NOMO-1 treated with DMSO at 0.1 percent for 48 hours (cell line): ENCODE measurements around the gene OR4E1.
A peak's percentile ranks its signal among the peaks of the same experiment; 100 is the strongest.
"Not testable (repeated sequence)": the region's sequence is repeated elsewhere in the genome, so short reads cannot be mapped to it uniquely, and the experiment has no call there.

Source experiments
- DNase-seq: peaks from one replicate; lab custom pipeline; 2025; ENCODE audit not compliant: unreplicated experiment; lab: John Stamatoyannopoulos, UW

The OR4E1 gene, protein sequence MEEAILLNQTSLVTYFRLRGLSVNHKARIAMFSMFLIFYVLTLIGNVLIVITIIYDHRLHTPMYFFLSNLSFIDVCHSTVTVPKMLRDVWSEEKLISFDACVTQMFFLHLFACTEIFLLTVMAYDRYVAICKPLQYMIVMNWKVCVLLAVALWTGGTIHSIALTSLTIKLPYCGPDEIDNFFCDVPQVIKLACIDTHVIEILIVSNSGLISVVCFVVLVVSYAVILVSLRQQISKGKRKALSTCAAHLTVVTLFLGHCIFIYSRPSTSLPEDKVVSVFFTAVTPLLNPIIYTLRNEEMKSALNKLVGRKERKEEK

DNA sequence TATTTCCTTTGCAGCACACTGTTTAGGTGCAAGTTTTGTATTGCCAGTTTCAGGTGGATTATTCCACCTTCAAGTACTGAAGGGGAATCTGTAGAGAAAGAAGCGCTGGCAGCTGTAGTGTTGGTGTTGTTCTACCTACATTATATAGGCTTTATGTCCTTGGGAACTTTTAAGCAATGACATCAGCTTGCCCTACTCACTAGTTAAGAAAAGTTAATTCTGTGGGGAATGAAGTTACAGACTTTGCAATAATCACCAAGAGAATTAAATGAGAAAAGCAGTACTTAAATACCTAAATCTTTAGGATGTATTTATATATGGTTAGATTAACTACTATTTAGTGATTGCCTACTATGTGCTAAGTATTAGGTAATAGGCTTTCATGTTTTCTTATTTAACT, at the start of gene OR4E1:
Gene OR4E1, minus strand, starts transcription at position 101 of the 400 bp plus-strand sequence. CDS start 2,883 bp downstream, outside the sequence.
- no peak for DNase-seq

DNA sequence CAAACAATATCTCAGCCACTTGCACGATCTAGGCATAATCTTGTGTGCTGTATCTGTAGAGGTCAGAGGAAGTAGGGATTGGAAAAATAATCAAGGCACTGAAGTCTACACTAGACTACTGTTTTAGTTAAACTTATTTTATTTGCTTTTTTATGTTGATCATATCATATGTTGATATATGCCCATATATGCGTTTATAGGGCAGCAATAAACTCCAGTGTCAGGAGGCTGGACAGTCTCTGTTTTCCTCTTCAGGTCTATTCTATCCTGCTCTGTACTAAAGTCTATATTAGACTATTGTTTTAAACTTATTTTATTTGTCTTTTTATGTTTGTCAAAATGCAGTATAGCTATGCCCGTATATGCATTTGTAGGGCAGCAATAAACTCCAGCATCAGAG, 47.9 kb upstream of the OR4E1 start:
- no peak for DNase-seq

DNA sequence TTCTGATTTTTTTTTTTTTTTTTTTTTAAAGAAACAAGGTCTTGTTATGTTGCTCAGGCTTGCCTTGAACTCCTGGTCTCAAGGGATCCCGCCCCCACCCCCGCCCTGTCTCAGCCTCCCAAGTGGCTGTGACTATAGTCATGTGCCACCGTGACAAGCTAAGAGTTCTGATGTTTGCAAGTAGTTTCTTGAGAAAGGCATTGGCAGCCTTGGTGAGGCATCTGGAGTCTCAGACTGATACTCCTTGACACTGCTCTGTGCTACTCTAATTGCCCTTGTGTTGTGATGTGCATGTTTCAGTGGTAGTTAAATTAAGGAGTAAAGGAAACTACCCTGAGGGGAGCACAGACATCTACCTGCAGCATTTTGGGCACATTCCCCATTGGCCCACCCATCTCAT, 46.2 kb upstream of the OR4E1 start:
- no peak for DNase-seq

DNA sequence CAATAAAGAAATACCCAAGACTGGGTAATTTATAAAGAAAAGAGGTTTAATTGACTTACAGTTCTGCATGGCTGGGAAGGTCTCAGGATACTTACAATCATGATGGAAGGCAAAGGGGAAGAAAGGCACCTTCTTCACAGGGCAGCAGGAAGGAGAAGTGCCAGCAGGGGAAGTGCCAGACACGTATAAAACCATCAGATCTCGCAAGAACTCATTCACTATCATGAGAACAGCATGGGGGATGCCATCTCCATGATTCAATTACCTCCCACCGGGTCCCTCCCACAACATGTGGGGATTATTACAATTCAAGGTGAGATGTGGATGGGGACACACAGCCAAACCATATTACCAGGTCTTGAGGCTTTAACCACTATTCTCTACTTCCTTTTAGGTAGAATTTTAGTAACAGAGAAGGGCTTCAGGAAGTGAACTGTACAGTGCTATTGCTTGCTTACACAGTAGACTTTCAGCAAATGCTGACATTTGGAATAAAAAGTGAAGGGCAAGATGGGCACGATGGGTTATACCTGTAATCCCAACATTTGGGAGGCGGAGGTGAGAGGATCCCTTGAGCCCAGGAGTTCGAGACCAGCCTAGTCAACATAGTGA, 40.8 kb upstream of the OR4E1 start:
- DNase-seq, result no peak

DNA sequence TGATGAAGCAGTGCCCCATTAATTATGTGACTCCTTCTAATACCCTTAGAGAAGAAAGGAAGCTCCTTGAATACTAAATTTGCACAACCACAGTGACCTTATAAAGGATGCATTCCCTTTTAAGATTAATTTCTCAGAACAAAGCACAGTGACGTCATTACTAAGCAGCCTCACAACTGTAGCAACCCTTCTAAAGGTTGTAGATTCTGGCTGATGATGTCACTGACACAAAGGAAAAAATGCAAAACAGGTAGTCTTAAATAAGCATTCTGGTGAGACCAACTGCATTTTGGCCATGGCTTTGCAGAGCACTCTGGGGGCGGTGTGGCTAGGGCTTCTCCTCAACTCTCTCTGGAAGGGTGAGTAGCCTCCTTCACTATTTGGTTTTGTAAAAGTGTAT, 38.4 kb upstream of the OR4E1 start:
- no peak for DNase-seq

DNA sequence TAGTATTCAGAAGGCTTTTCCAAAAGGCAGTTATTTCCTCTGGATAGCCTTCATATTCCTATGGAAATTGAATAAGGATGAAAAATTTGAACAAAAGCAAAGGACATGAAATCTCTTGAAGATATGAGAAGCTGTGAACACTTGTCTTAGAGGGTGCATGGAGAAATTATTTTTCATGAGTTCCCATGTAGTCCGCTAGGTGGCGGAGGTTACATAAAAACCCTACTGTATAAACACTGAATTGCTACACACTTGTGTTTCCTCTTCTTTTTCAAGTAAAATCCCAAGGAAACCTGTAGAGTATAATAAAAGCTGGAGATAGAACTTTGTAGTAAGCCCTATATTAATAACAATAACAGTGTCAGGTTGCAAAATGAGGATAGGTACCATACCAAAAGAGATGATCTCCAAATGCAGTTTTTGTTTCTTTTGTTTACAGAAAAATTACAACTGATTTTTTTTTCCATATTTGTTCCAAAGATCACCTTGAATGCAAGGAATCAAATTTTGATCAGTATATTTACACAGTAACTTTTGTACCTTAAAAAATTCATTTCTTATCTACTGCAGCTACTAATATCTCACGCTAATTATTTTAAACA, 37.8 kb upstream of the OR4E1 start:
- no peak for DNase-seq

DNA sequence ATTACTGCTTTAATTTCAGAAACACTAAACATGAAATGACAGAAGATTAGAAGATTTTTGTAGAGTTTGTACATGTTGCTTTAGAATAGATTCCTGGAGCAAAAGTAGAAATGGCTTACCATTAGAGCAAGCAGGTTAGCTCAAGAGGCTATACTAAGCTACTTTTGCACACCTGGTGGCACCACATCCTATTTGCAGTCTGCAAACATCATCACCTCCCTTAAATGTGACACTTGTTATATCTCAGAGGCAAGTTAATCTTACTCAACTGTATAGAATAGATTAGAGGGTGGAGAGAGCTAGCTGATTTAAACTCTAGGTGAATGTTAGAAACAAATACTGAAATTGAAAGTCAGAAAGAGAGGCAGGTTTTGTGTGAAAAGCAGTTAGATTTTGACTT, 30.7 kb upstream of the OR4E1 start:
- no peak for DNase-seq

DNA sequence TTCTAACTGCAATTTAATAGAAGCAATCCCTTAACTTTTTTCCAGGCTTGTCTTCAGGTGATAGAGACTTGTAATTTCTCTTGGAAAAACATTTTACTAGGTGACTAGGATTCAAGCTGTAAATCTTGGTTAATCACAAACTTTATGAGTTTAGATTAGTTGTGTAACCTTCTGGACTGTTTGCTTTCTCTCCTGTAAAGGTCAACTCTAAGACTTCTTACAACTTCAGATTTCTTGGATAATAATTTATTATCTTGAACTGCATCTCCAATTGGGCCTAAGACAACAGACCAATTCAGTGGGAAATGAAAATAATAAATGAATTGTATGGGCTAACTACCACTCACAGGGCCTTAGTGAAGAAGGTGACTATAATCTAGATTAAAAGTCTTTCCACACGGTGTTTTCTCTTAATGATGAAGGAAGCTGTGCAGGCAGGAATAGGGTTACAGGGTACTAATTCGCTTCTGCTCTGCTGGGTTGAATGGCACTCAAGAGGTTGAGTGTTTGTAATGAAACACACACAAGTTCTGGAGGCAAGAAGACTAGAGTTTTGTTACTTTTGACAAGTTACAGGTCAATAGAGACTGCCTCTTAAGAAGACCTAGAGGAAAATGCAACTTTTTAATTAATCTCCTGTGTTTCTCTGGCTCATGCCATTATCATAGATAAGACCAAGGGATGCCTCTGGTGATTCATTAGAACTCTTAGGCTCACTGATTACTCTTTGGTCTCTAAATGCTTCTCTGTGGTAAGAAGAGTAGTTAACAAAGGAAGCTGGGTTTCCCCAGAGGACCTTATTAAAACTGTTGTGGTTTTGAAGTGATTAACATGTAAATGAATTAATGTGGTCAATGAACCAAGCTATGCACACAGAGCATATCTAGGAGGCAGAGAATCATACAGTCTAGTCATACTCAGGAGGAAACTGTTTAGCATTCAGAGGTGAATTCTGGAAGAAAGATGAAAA, 30.0 kb upstream of the OR4E1 start:
- DNase-seq, result peak; percentile 25

DNA sequence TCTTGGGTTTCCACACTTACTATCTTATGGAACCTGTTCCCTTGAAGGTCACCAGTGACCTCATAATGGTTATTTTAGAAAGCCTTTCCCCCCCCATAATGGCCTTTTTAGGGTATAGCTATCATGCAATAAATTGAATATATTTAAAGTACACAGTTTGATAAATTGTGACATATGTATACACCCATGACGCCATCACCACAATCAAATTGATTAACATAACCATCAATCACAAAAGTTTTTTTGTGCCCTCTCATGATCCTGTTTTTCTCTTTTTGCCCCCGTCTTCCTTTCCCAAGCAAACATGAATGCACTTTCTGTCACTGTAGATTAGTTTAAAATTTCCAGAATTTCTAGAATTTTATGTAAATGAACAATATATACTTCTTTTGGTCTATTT, 28.7 kb upstream of the OR4E1 start:
- no peak for DNase-seq

DNA sequence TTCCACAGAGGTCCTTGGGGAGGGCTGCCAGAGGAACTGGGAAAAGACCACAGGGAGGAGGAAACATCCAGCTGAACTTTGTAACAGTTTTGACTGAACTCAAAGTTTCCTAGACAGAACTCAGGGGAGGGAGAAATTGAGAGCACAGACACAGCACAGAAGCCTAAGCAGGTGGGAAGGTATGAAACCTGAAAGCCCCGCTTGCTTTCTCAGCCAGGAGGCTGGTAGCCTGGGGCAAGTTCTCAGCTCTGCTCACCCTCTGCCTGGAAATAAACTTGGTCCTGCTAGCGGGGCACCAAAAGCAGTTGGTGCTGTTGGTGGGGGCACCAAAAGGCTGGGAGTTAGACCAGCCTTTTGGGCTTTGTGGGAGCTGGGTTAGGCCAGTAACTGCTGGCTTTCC, 25.9 kb upstream of the OR4E1 start:
- no peak for DNase-seq

DNA sequence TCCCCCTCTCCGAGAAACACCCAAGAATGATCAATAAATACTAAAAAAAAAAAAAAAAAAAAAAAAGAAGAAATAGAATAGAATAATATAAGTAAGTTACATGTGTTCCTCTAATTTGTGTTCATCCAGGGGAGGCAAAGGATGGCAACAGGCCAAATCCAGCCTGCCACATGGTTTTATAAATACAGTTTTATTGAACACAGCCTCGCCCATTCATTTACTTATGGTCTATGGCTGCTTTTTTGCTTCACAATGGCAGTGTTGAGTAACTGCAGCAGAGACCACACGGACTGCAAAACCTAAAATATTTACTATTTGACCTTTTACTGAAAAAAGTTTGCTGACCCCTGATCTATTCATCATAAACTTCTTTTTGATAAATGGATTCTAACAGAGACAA, 24.9 kb upstream of the OR4E1 start:
- DNase-seq, result not testable (repeated sequence)

DNA sequence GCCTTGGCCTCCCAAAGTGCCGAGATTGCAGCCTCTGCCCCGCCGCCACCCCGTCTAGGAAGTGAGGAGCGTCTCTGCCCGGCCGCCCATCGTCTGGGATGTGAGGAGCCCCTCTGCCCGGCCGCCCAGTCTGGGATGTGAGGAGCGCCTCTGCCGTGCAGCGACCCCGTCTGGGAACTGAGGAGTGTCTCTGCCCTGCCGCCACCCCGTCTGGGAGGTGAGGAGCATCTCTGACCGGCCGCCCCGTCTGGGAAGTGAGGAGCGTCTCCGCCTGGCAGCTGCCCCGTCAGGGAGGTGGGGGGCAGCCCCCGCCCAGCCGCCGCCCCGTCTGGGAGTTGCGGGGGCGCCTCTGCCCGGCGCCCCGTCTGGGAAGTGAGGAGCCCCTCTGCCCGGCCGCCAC, 24.0 kb upstream of the OR4E1 start:
- DNase-seq, result not testable (repeated sequence)

DNA sequence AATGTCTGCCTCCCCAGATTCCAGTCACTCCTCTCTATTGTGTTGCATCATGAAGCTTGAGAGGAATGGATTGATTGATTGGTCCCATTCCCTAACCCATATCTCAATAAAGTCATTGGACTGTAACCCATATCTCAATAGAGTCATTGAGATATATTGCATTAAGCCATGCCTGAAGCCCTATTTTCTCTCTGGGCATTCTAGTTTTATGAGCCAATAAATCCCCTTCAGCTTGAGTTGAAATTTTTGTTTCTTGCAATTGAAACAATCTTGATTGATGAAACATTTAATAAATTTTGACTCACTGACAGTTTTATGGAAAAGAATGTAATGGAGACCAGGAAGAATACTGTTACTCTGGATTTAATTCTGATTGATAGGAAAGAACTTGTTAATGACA, 20.8 kb upstream of the OR4E1 start:
- DNase-seq, result no peak

DNA sequence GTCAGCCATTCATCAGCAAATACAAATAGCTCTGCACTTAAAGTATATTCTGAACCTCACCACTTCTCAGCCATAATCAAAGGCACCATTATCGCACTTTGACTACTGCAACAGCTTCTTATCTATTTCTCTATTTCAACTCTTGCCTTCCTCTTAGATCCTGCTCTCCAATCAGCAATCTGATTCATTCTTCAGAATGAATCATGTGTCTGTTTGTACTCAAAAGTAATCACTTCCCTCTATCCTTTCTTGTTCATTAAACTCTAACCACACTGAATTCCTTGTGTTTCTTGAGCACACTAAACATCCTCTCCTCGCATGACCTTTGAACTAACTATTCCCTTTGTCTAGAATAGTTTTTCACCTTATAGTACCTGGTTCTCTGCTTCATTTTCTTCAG, 12.8 kb upstream of the OR4E1 start:
- DNase-seq, result no peak

DNA sequence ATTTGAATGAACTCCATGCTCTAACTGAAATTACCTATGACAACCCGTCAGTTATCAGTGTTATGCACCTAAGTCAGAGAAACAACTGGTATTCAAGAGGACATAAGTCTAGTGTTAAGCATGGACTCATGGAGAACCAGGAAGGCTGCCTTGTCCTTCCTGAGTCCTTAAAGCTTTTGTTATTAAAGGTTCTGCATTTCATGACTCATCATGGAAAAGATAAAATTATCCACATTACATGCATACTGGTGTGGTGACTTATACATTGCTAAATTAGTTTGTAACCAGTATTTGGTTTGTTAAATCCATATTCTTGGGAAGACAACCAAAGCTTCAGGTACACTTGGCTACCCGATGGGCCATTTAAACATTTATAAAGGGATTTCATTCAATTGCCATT, 6.5 kb upstream of the OR4E1 start:
- no peak for DNase-seq

DNA sequence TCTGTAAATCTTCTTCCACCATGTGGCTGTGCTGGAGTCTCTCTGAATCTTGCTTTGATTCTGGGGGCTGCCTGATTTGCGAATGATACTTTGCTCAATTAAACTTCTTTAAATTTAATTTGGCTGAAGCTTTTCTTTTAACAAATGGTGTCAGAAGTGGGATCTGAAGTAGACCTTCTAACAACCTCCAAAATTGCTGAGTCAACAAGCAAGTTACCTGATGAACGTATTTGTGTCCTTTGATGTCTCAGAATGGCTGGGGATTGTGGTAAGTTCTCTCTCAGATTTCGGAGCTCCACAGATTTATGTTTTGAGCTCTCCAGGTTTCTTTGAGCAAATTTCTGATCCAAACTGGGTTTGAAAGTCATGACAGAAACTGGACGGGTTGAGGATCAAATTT, 1.9 kb upstream of the OR4E1 start:
- DNase-seq, result no peak

DNA sequence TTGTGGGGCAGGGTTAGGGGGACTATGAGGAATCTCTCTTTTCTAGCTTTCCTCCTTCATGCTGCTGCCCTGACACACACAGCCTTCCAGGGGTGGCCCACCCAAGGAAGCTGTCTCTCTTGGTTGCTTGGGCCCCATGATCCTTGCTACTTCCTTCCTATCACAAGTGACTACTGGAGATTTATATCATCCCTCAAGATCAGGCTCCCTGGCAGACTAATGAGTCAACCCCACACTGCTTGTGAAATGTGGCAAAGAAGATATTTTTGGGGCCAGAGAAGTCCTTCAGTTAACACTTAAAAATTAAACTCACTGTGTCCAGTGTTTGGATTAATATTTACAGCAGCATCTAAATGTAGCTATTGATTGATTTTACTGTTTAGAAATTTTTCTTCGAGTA, 1.5 kb downstream of the OR4E1 start:
- peak; percentile 10 for DNase-seq

DNA sequence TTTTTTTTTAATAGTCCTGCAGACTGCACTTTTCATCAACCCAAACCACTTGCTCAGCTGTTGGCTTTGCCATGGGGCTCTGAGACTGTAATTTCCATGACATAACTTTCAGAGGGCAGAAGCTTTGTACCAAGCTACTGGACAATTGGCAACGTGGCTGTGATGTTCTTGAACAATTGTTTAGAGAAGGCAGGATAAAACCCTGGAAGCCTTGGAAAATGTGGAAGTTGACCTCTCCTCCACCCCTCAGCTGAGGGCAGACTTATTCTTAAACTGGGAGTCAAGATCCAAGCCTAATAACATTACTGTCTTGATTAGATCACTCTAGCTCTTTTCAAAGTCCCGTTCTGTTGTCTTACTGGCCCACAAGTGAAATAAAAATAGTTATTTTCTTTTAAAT, 2.2 kb downstream of the OR4E1 start:
- no peak for DNase-seq

DNA sequence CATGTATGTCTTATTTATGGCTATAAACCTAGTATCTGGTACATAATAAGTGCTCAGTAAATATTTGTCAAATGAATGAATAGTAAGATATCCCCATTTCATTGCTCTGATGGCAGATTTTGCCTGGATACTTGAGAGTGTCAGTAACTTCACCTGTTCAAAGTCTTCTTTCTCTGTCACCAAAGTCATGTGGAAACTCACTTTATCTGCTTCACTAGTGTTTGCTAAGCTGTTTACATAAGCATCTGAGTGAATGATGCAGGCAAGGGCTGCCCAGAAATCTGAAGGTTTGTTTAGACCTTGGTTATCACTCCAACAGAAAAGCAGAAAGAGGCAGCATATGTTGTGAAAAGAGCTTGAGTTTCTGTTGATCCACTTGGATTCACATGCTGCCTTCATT, 4.3 kb downstream of the OR4E1 start:
- no peak for DNase-seq

DNA sequence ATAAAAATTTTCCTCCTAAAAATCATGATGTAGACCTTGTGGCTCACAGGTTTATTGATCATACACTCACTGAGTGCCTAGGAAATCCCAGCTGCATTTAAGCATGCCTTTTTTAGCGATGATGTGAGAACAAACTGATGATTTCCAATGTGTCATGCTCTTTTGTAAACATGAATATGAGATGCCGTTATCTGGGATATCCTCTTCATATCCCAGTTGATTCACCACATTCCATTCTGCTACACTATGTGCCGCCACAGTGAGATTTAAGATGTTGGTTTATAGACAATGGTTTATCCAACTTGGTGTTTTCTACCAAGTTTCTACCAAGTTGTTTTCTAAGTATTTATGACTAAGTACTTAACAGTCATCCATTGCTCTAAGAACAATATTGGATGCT, 5.2 kb downstream of the OR4E1 start:
- no peak for DNase-seq

DNA sequence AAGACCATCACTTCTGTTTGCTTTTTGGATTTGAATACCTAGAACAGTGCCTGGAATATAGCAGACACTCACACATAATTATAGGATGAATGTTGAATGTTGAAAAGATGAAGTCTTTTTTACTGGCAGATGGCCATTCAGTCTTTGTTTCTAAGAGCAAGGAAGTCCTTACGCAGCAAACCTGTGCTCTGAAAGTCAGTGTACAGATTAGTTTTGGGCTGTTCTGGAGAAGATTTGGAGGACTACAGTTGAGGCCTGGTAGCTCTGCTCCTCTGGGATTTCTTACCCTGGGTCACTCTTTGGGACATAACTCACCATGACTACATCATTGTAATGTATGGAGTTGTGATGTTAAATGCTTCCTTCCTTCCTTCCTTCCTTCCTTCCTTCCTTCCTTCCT, 16.6 kb downstream of the OR4E1 start:
- DNase-seq, result no peak
